GM10847 (cell line): Measurements from ENCODE around the gene LRP1B.

Source experiments
- POLR2A ChIP-seq: IDR thresholded peaks from 2 replicates; pipeline ENCODE4 v1.6.1; 2011; ENCODE audit not compliant: insufficient read length; ENCODE audit errors: extremely low read depth

Gene LRP1B

DNA sequence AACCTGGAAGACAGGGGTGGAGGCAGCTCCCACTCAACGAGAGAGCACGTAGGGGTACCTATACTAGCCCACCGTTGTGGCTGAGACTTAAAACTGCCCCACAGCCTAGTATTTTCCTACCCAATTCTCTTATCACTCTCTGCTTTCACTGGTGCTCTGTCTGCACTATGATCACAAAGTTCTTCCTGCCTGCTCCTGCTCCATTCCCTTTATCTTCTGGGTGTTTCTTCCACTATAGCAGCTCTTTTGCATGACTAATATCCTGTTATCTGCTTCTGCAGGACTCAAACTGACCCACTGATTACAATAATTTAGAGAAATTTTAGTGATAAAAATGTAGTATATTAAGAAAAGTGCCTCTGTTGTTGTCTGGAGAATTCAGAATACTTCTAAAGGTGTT lies 184.8 kb downstream of the LRP1B start:
- TF ChIP-seq POLR2A = no peak

DNA sequence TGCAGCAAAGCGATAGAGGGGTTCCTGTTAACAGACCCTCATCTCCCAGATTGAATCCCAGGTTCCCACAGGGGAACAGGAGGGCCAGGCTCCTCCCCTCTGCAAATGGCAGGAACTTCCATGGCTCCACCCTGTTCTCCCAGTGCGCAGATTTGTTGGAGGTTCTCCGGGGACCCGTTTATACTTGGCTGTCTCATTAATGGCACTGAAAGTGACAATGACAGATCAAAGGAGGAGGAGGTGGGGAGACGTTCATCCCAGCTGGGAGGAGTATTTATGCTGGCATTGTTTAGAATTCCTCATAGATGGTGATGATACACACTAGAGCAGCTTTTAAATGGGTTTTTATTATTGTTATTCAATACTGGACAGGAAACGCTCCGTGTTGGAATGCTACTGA lies 186.9 kb downstream of the LRP1B start:
- no peak for TF ChIP-seq POLR2A

DNA sequence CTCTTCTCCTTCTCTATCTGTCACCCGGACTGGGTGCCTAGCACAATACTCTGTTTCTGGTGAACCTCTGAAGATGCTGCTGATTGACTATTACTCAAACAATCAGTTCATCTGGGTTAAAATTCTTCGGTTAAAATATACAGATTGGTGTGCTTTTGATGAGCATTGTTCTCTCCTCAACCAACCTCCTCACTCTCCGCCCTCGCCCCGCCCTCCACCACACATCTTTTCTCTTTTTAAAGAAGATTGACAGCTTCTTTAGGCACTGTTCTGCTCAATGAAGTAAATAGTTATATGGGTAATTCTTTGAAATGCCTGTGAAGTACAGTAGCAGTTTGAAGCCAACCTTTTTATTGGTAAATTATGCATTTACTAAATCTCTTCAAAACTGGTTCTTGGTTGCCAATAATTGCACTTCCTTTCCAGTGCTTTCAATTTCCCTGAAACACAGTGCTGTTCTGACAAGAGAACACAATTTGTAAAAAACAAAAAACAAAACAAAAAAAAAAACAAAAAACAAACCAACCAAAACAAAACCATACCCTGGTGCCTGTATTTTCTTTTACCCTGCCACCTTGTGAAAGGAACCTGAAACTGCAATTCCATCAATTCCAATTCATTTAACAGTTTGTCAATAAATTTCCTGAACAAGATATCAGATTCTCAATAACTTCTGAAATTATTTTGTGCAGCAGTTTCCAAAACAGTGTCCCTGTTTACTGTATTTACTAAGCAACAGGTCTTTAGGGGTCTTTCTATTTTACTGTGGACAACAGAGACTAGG lies 188.6 kb downstream of the LRP1B start:
- no peak for TF ChIP-seq POLR2A

DNA sequence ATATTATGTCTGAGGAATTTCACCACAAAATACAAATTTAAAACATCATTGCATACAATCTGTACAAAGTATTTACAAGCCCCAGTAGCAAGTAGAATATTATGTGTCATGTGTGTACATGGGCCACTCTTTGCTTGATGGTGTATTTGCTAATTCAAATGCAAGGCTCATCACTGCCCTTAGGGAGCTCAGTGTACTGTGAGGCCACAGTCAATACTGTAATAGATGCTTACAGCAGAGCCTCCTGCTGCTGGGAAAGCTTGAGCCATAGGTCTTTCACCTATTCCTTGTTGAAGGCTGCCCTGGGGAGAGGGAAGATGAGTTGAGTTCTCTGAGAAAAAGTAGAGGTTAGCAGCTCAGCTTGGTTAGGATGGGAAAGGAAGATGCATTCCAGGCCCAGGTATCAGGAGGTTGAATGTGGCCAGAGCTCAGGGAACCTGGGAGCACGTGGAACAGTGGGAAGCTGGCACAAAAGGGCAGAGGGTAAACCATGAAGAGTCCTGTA lies 189.6 kb downstream of the LRP1B start:
- no peak for TF ChIP-seq POLR2A

DNA sequence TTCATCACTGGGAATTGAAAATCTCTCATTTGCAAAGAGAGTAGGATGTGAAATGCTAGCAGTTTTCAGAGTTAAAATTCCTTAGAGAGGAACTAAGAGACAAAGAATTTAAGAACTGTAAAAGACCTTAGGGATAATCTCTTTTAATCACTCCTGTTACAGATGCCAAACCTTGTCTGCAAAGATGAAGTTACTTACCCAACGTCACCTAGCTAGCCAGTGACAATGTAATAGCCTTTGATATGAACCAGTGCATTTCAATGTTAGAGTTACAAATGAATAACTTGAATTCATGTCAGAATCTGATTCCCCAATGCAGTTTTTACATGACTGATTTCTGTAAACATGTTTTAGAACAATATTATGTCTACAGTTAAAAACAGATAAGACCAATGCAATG lies 190.1 kb downstream of the LRP1B start:
- TF ChIP-seq POLR2A = no peak

DNA sequence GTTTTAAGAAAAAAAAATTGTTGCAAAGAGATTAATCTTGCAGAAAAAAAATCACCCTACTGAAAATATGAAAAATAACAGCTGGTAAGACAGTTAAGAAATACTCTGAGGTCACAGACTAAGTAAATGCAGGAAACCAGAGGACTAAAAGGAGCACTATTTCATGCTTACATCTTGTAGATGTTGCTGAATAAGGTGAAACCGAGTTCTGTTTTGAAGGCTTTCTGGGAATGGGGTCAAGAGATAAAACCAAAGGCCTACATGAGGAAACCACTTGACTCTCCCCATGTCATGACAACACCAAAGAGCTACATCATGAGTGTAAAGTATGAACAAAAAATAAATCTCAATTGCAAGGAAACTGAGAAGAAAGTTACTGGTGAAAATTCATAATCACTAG lies 197.6 kb downstream of the LRP1B start:
- no peak for TF ChIP-seq POLR2A

DNA sequence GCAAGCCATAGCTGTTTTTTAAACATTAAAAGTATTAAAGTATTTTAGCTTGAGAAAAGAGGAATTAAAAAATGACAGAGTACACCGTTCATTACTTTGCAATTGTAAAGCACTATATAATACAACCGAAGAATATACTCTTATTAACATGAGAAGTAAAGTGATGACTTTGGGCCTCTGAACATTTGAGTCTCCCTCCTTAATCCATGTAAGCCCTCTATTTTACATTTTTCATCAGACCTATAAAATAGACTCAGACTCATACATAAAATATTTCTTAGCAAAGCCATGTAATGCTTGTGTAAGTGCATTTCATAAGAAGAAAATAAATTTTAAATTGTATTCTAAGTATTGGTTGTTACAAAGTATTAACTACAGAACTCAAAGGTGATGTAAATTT lies 198.6 kb downstream of the LRP1B start:
- TF ChIP-seq POLR2A = no peak

DNA sequence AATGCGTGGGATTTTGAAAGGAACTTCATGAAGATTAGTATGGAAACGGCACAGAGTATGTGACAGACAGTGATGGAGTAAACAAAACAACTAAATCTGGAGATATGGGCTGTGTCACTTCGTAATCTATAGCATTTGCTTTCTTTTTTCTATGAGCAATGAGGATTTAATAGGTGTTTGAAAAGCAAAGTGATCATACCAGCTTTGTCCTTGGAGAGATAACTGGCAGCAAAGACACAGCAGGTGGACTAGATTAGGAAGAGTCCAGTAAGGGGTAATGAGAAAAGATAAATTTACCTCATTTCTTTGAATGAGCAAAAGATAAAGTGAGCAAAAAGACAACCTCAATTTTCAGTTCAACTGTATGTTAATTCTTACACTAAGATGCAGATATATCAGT lies 199.0 kb downstream of the LRP1B start:
- TF ChIP-seq POLR2A = no peak

DNA sequence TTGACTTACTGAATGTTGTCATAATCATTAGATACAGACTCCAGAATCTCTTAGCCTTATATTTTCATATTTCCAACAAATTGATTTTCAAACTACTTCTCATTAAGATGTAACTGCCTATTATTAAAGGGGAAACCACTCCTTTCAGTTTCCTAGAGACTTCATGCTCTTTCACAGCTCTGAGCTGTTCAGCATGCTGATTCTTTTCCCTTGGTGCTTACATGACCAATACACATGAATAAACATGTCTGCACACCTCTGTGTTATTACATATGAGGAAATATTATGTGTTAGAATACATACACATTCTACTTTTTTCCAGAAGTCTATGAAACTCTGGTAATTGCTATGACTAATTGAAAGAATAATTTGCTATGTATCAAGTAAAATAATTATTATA lies 200.0 kb downstream of the LRP1B start:
- no peak for TF ChIP-seq POLR2A

DNA sequence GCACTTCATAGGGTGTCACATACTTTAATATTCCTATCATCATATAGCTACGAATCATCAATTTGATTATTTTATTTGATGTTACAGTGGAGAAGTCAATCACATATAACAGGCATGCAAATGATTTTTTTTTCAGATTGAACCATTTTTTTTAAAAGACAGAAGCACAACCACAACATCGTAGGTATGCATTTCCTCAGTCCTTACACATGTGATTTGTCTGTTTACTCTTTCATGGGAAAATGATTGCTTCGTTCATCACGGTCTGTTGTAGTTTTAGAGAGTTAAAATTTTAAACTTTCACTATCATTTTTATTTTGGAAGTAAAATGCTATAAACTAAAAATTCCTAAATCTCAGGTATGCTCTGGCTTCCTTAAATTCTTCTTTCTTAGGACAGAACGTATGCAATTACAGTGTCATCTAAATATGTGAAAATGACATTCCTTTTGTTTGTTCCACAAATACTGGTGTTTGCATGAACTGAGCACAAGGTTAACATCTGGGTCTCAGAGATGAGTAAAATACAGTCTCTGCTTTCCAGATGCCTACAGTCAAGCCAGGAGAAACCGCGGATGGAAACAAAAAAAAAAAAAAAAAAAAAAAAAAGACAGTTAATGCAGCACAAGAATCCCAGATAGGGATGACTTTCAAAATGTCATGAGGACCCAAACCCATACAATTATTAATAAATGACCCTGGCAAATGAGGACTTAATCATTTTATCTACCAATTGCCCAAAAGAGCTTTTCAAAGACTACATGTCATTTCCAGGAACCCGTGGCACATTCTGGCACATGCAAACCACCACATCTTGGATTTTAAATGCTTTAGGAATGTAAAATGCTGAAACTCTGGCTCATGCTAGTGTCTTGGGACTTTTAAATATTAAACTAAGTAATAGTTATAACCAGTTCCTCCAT lies 201.2 kb downstream of the LRP1B start:
- no peak for TF ChIP-seq POLR2A

DNA sequence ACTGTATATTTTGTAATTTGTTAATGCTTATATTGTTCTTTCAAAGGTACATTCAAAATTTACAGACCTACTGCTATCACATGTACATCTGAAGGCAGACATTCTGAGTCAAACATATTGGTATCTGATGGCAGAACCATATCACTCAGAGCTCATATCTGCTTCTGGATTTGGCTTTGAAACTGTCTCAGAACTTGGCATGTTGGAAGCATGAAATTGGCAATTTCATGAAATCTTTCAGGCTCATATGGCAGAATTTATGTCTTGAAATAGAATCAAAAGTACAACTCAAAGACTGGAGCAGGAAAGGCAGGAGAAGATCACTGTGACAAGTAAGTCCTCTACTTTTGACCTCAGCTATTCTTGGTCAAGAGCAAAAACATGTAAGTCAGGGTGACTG lies 202.3 kb downstream of the LRP1B start:
- no peak for TF ChIP-seq POLR2A

DNA sequence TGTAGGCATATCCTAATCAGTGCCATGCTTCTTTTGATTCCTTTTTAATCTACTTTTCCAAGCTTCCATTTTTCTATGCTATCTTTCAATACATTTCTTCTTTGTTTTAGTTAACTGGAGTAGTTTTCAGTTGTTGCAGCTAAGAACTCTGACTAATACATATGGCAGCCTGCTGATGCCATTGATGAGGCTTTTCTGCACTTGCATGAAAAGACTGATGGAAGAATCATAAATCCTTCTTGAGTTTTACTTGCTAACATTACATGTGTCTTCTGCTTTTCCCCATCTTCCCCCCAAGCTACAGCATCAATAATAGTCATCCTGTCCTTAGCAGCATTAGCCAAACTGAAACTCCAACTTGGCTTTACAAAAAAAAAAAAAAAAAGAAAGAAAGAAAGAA lies 203.3 kb downstream of the LRP1B start:
- TF ChIP-seq POLR2A = no peak

DNA sequence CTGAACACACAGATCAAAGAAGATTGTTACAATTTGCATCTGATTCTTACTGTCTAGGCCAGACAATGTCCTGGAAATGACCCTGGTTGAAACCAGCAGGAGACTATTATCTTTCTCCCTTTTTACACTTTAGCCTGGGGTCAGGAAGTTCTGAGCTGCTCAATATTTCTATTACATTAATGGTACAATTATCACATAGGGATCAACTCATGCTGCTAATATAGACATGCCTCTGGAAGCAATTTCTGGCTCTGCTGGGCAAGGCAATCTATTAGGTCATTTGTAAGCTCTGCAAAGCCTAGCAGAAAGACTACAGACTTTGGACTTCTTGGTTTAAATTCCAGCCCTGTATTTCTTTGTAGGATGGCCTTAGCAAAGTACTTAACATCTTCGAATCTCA lies 205.3 kb downstream of the LRP1B start:
- no peak for TF ChIP-seq POLR2A

DNA sequence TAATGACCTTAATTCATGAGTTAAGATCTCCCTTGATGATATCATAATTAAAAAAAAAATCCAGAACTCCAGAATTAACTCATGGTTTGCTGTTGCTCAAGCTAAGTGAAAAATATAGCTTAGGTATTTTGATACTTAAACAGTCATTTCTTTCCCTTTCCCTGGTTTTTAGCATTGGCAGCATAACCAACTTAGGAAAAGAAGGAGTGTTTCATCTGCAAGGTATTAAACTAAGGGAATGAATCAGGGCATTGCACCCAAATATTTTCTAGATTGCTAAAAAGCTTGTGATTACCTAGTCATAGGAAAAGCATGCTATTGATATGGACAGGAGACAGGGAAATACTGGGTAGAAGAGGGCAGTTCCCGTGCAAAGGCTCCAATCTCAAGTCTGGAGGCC lies 207.2 kb downstream of the LRP1B start:
- TF ChIP-seq POLR2A = no peak

DNA sequence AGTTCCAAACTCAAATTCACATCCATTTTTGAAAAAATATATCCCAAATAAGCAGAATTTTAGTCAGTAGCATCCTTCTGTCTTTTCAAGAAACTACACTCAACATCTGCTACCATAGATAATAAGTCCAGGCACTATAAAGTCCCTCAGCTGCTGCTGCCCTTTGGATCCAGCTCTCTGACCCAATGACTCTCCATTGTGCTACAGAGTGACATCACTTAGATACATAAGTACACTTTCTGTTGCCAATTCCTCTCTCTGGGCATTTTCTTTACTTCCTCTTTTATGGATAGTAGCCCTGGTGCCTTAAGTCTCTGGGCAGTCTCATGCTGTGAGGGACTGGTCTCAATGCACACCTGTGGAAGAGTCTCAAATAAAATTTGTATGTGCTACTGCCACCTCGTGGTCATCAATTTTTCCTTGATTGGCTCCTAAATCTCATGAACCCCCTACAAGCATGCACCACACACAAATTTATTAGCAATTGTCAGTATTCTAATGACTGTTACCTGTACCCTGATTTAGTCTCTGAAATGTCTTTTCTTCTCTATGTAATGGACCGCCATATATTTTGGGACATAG lies 219.2 kb downstream of the LRP1B start:
- no peak for TF ChIP-seq POLR2A

DNA sequence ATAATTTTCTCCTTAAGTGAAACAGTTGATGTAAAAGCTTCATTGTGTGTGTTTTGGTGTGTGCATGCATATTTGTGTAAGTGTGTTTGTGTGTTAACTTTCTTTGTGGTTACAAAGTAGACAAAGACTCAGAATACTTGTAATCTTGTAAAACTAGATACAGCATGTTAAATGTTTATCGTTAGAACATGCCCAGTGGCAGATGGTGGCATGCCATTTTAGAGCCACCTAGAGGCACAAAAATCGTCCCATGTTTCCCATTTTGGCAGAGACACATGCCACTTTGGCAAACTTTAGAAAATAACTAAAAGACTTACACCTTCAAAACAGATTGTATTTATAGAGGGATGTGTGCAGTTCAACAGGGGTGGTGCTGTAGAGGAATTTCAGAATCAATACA lies 224.1 kb downstream of the LRP1B start:
- TF ChIP-seq POLR2A = no peak
